ENCODE results near the gene SKAP1.

Gene SKAP1

GRCh38 chr17:48236681-48237134 lies 193.3 kb downstream of the SKAP1 start:
- no peak for DNase-seq (ENCODE audit: insufficient read length)
- TF ChIP-seq POLR2A (IDR thresholded peaks at IDR 0.05; ENCODE audit: low read depth, low read length) = no peak
- no peak for TF ChIP-seq TAF1 (IDR thresholded peaks at IDR 0.05; ENCODE audit: borderline replicate concordance, low read depth, low read length)
- no peak for TF ChIP-seq POLR2AphosphoS5 (IDR thresholded peaks at IDR 0.05; ENCODE audit: low read depth, low read length)
- FAIRE-seq = no peak

GRCh38 chr17:48234922-48235321 lies 195.1 kb downstream of the SKAP1 start:
- FAIRE-seq (no peak), DNase-seq (ENCODE audit: insufficient read length) (no peak)
- no peak for TF ChIP-seq POLR2A (IDR thresholded peaks at IDR 0.05; ENCODE audit: low read depth, low read length)
- no peak for TF ChIP-seq TAF1 (IDR thresholded peaks at IDR 0.05; ENCODE audit: borderline replicate concordance, low read depth, low read length)
- TF ChIP-seq POLR2AphosphoS5 (IDR thresholded peaks at IDR 0.05; ENCODE audit: low read depth, low read length) = no peak

- DNase-seq (ENCODE audit: insufficient read length) = no peak
- no peak for FAIRE-seq
- no peak for TF ChIP-seq TAF1 (IDR thresholded peaks at IDR 0.05; ENCODE audit: borderline replicate concordance, low read depth, low read length)
- TF ChIP-seq POLR2A (IDR thresholded peaks at IDR 0.05; ENCODE audit: low read depth, low read length) = no peak
- no peak for TF ChIP-seq POLR2AphosphoS5 (IDR thresholded peaks at IDR 0.05; ENCODE audit: low read depth, low read length)
These were observed 197.7 kb downstream of the SKAP1 start for GRCh38 chr17:48231995-48232959.

GRCh38 chr17:48229936-48230335 lies 200.1 kb downstream of the SKAP1 start:
- TF ChIP-seq POLR2AphosphoS5 (IDR thresholded peaks at IDR 0.05; ENCODE audit: low read depth, low read length) (no peak), TAF1 (IDR thresholded peaks at IDR 0.05; ENCODE audit: borderline replicate concordance, low read depth, low read length) (no peak), POLR2A (IDR thresholded peaks at IDR 0.05; ENCODE audit: low read depth, low read length) (no peak)
- FAIRE-seq (no peak), DNase-seq (ENCODE audit: insufficient read length) (no peak)

- FAIRE-seq (no peak), DNase-seq (ENCODE audit: insufficient read length) (no peak)
These were observed 201.3 kb downstream of the SKAP1 start for GRCh38 chr17:48228720-48229119.

GRCh38 chr17:48225725-48226567 lies 204.1 kb downstream of the SKAP1 start:
- no peak for FAIRE-seq
- no peak for DNase-seq (ENCODE audit: insufficient read length)
- no peak for TF ChIP-seq POLR2AphosphoS5 (IDR thresholded peaks at IDR 0.05; ENCODE audit: low read depth, low read length)
- no peak for TF ChIP-seq TAF1 (IDR thresholded peaks at IDR 0.05; ENCODE audit: borderline replicate concordance, low read depth, low read length)
- TF ChIP-seq POLR2A (IDR thresholded peaks at IDR 0.05; ENCODE audit: low read depth, low read length) = no peak

More at GRCh38 chr17:48228720-48229119, 201.3 kb downstream of the SKAP1 start:
- TF ChIP-seq TAF1 (IDR thresholded peaks at IDR 0.05; ENCODE audit: borderline replicate concordance, low read depth, low read length) (no peak), POLR2A (IDR thresholded peaks at IDR 0.05; ENCODE audit: low read depth, low read length) (no peak), POLR2AphosphoS5 (IDR thresholded peaks at IDR 0.05; ENCODE audit: low read depth, low read length) (no peak)

GRCh38 chr17:48223945-48224344 lies 206.1 kb downstream of the SKAP1 start:
- FAIRE-seq (no peak), DNase-seq (ENCODE audit: insufficient read length) (no peak)
- TF ChIP-seq POLR2AphosphoS5 (IDR thresholded peaks at IDR 0.05; ENCODE audit: low read depth, low read length) (no peak), POLR2A (IDR thresholded peaks at IDR 0.05; ENCODE audit: low read depth, low read length) (no peak), TAF1 (IDR thresholded peaks at IDR 0.05; ENCODE audit: borderline replicate concordance, low read depth, low read length) (no peak)

- TF ChIP-seq TAF1 (IDR thresholded peaks at IDR 0.05; ENCODE audit: borderline replicate concordance, low read depth, low read length) = no peak
- TF ChIP-seq POLR2AphosphoS5 (IDR thresholded peaks at IDR 0.05; ENCODE audit: low read depth, low read length) = no peak
- TF ChIP-seq POLR2A (IDR thresholded peaks at IDR 0.05; ENCODE audit: low read depth, low read length) = no peak
- no peak for DNase-seq (ENCODE audit: insufficient read length)
- FAIRE-seq = no peak
These were observed 210.4 kb downstream of the SKAP1 start for GRCh38 chr17:48219617-48220016.

- DNase-seq (ENCODE audit: insufficient read length) = no peak
- peak; percentile 30 for FAIRE-seq
- TF ChIP-seq POLR2AphosphoS5 (IDR thresholded peaks at IDR 0.05; ENCODE audit: low read depth, low read length) (no peak), TAF1 (IDR thresholded peaks at IDR 0.05; ENCODE audit: borderline replicate concordance, low read depth, low read length) (no peak), POLR2A (IDR thresholded peaks at IDR 0.05; ENCODE audit: low read depth, low read length) (no peak)
These were observed 214.4 kb downstream of the SKAP1 start for GRCh38 chr17:48215583-48216139.

GRCh38 chr17:48213797-48214196 lies 216.2 kb downstream of the SKAP1 start:
- no peak for DNase-seq (ENCODE audit: insufficient read length)
- TF ChIP-seq TAF1 (IDR thresholded peaks at IDR 0.05; ENCODE audit: borderline replicate concordance, low read depth, low read length) = no peak
- no peak for TF ChIP-seq POLR2A (IDR thresholded peaks at IDR 0.05; ENCODE audit: low read depth, low read length)
- TF ChIP-seq POLR2AphosphoS5 (IDR thresholded peaks at IDR 0.05; ENCODE audit: low read depth, low read length) = no peak
- FAIRE-seq = no peak

- no peak for FAIRE-seq
- DNase-seq (ENCODE audit: insufficient read length) = no peak
- no peak for TF ChIP-seq TAF1 (IDR thresholded peaks at IDR 0.05; ENCODE audit: borderline replicate concordance, low read depth, low read length)
- no peak for TF ChIP-seq POLR2AphosphoS5 (IDR thresholded peaks at IDR 0.05; ENCODE audit: low read depth, low read length)
- TF ChIP-seq POLR2A (IDR thresholded peaks at IDR 0.05; ENCODE audit: low read depth, low read length) = no peak
These were observed 218.2 kb downstream of the SKAP1 start for GRCh38 chr17:48211787-48212186.

All from GM12892 (cell line).